ENCODE results near the gene TNS3. TPM values are rescaled to one million over a fixed set of nuclear protein-coding genes. Genes with fewer than 3 reads are reported as not detected.

Gene TNS3
- total and polyA plus RNA-seq, 2 donors (not counting 3 experiments of a cell fraction or from before 2014, with no cell fraction given), result 10.4 to 45.1 TPM

GRCh38 chr7:47466832-47467231 lies 115.1 kb downstream of the TNS3 start:
- TF ChIP-seq JUN (IDR thresholded peaks at IDR 0.05; ENCODE audit: borderline replicate concordance, insufficient read depth, insufficient read length, low read depth) (no peak), CTCF (IDR thresholded peaks at IDR 0.05; ENCODE audit: extremely low read depth in 1 of 2, insufficient read depth in 1 of 2, low read depth in 1 of 2, low read length in 2 of 2) (no peak), FOS (IDR thresholded peaks at IDR 0.05; ENCODE audit: borderline replicate concordance, insufficient read depth, low read length) (no peak), EZH2 (IDR thresholded peaks at IDR 0.05; ENCODE audit: borderline replicate concordance, low read depth, low read length, severe bottlenecking) (no peak), MAX (IDR thresholded peaks at IDR 0.05; ENCODE audit: insufficient read depth, insufficient read length) (no peak), POLR2A (IDR thresholded peaks at IDR 0.05; ENCODE audit: low read depth, low read length) (no peak), POLR2AphosphoS5 (IDR thresholded peaks at IDR 0.05; ENCODE audit: insufficient read depth, low read depth, low read length) (no peak), MYC (IDR thresholded peaks at IDR 0.05; ENCODE audit: low read depth, low read length) (no peak), GATA2 (IDR thresholded peaks at IDR 0.05; ENCODE audit: insufficient read depth, insufficient read length, low read depth, low read length) (no peak)
- dilution Hi-C loops (cut with MboI; ENCODE audit: extremely low pct_ligation_motif_present, low sequenced_read_pairs) (no loop called here), intact Hi-C loops (cut with micrococcal nuclease) (no loop called here)
- H3K27ac ChIP-seq (ENCODE audit: insufficient read depth, low read depth, low read length), result no peak overlapping the region
- H3K4me3 ChIP-seq (replicated peaks in 1 of 3; ENCODE audit: insufficient read depth in 1 of 3, low read depth in 1 of 3, low read length in 3 of 3), result no peak overlapping the region
- DNase-seq (ENCODE audit: low read depth, low spot score), result no peak
- H2AFZ ChIP-seq (ENCODE audit: low read depth, low read length), result no peak overlapping the region
- H3K36me3 ChIP-seq (ENCODE audit: control insufficient read depth in 2 of 2, extremely low read depth in 1 of 2, insufficient read depth in 2 of 2, low read length in 2 of 2), result no peaks in the 10 kb centered on the region
- H3K27me3 ChIP-seq (ENCODE audit: control insufficient read depth in 2 of 2, insufficient read depth in 2 of 2, low read length in 2 of 2), result no peaks in the 10 kb centered on the region
- no peak overlapping the region for H3K4me2 ChIP-seq (ENCODE audit: insufficient read depth, low read length)
- no peaks in the 10 kb centered on the region for H3K4me1 ChIP-seq (ENCODE audit: control insufficient read depth, extremely low read depth, insufficient read depth, low read length)
- H3K79me2 ChIP-seq (ENCODE audit: control insufficient read depth, insufficient read depth, low read length), result no peaks in the 10 kb centered on the region
- H3K9me1 ChIP-seq (replicated peaks; ENCODE audit: control insufficient read depth, extremely low read depth, insufficient read depth, low read length), result no peaks in the 10 kb centered on the region
- no peaks in the 10 kb centered on the region for H3K9me3 ChIP-seq (replicated peaks; ENCODE audit: control insufficient read depth, insufficient read depth, low read length)
- POLR2A ChIA-PET, result no interaction called here
- CTCF ChIA-PET, result interaction anchor here (1.0 kb wide), 3 partner anchors 14 to 31 kb away, joined by 3 to 4 read pairs (median 3); no protein-coding TSS in a partner anchor
- no TSS peak for BruUV-seq (replicated peaks)
- no peak for FAIRE-seq
- H3K9ac ChIP-seq (replicated peaks; ENCODE audit: extremely low read depth, insufficient read depth, low read length), result no peak overlapping the region
- no peaks in the 10 kb centered on the region for H4K20me1 ChIP-seq (replicated peaks; ENCODE audit: control insufficient read depth, extremely low read depth, insufficient read depth, low read length)

All from endothelial cell of umbilical vein (primary cell).